Keratinocyte (primary cell): Measurements from ENCODE around the gene MMAB. TPM values are rescaled to one million over a fixed set of nuclear protein-coding genes. Genes with fewer than 3 reads are reported as not detected.
"Not testable (repeated sequence)": the region's sequence is repeated elsewhere in the genome, so short reads cannot be mapped to it uniquely, and the experiment has no call there.

ENCODE experiments used
- DNase-seq: peaks from one replicate; pipeline ENCODE4 v3.0.0-alpha.2; 2011; ENCODE audit warnings: low read depth, missing footprints, low spot score
- FAIRE-seq: peaks from 2 replicates; lab custom pipeline; 2011; peaks lifted over from hg19 to GRCh38; lab: Jason Lieb, UNC
- H2AFZ ChIP-seq: 2 replicates; pipeline ENCODE4 v1.6.0; 2012; ENCODE audit warnings: low read length, control low read depth, inconsistent platforms; ENCODE audit not compliant: control insufficient read depth
- H3K27ac ChIP-seq: 2 replicates; pipeline ENCODE4 v1.5.1; 2011; ENCODE audit warnings: low read length; ENCODE audit not compliant: control insufficient read depth, insufficient read depth
- H3K27me3 ChIP-seq: 3 replicates; pipeline ENCODE4 v1.6.0; 2011; ENCODE audit warnings: low read length; ENCODE audit not compliant: control insufficient read depth, insufficient read depth; ENCODE audit errors: extremely low read depth
- H3K36me3 ChIP-seq, 2 experiments: 2 replicates in 1 of 2; 3 replicates in 1 of 2; pipeline ENCODE4 v1.5.1; 2011; ENCODE audit warnings: low read length in 2 of 2, mild to moderate bottlenecking in 1 of 2; ENCODE audit not compliant: control insufficient read depth in 2 of 2, insufficient read depth in 2 of 2; ENCODE audit errors: extremely low read depth in 1 of 2
- H3K4me1 ChIP-seq: 3 replicates; pipeline ENCODE4 v1.5.1; 2011; ENCODE audit warnings: low read length; ENCODE audit not compliant: control insufficient read depth, insufficient read depth; ENCODE audit errors: extremely low read depth
- H3K4me2 ChIP-seq: 3 replicates; pipeline ENCODE4 v1.6.0; 2011; ENCODE audit warnings: low read depth, low read length; ENCODE audit not compliant: control insufficient read depth, insufficient read depth; ENCODE audit errors: extremely low read depth
- H3K4me3 ChIP-seq, 3 experiments: fragments of 200-600 bp in 1 of 3; sonication (generic) in 1 of 3; 2 replicates in 2 of 3; 3 replicates in 1 of 3; pipeline ENCODE4 v1.5.1; 2011 to 2016; ENCODE audit warnings: low read length in 3 of 3, mild to moderate bottlenecking in 3 of 3, control low read depth in 2 of 3, inconsistent platforms in 1 of 3, low read depth in 1 of 3, mixed read lengths in 1 of 3, mixed run types in 1 of 3, moderate library complexity in 1 of 3; ENCODE audit not compliant: control insufficient read depth in 2 of 3, insufficient read depth in 2 of 3; ENCODE audit errors: extremely low read depth in 1 of 3
- H3K79me2 ChIP-seq: 2 replicates; pipeline ENCODE4 v1.6.0; 2012; ENCODE audit warnings: low read length; ENCODE audit not compliant: control insufficient read depth, insufficient read depth
- H3K9ac ChIP-seq: 3 replicates; pipeline ENCODE4 v1.6.0; 2011; ENCODE audit warnings: low read length; ENCODE audit not compliant: control insufficient read depth, insufficient read depth; ENCODE audit errors: extremely low read depth
- H3K9me1 ChIP-seq: 3 replicates; pipeline ENCODE4 v1.6.0; 2011; ENCODE audit warnings: low read length; ENCODE audit not compliant: control insufficient read depth, insufficient read depth; ENCODE audit errors: extremely low read depth
- H3K9me3 ChIP-seq: 2 replicates; pipeline ENCODE4 v1.5.1; 2012; ENCODE audit warnings: low read depth, low read length; ENCODE audit not compliant: control insufficient read depth
- H4K20me1 ChIP-seq: 3 replicates; pipeline ENCODE4 v1.6.0; 2011; ENCODE audit warnings: low read length; ENCODE audit not compliant: control insufficient read depth, insufficient read depth; ENCODE audit errors: extremely low read depth
- CTCF ChIP-seq, 3 experiments: IDR thresholded peaks in 1 of 3; conservative IDR thresholded peaks in 1 of 3; optimal IDR thresholded peaks in 1 of 3; 2 replicates in 2 of 3; 3 replicates in 1 of 3; pipeline versions ENCODE3 to v1.5.1; 2011; ENCODE audit warnings: low read length in 3 of 3, mild to moderate bottlenecking in 3 of 3, moderate library complexity in 2 of 3, control low read depth in 1 of 3, inconsistent platforms in 1 of 3; ENCODE audit not compliant: insufficient read depth in 2 of 3; ENCODE audit errors: extremely low read depth in 1 of 3
- EZH2 ChIP-seq: IDR thresholded peaks from one replicate; pipeline ENCODE4 v1.6.1; 2012; ENCODE audit warnings: inconsistent platforms, mild to moderate bottlenecking, low read length, moderate library complexity
- dilution Hi-C: fragments of 300-500 bp; cut with MboI; formaldehyde crosslinking; loops from one replicate; pipeline ENCODE4 v1.7.0; 2020; ENCODE audit warnings: low sequenced_read_pairs; ENCODE audit not compliant: extremely low pct_ligation_motif_present
- polyA plus RNA-seq, 5 experiments: library from polyadenylated mRNA; depleted of rRNA in 3 of 5; stranded (reverse) in 3 of 5; stranded (forward) in 1 of 5; unstranded in 1 of 5; fragments of >200 nt; gene quantifications; 1 replicate in 1 of 5; 2 replicates in 3 of 5; 3 replicates in 1 of 5; pipeline versions ENCODE4 v1.2.1 to v1.2.3, GENCODE V29; 2011 to 2012; ENCODE audit warnings: missing spikeins in 2 of 5, low read depth in 1 of 5, low replicate concordance in 1 of 5

Gene MMAB
- polyA plus RNA-seq, 1 donor (not counting 4 experiments of a cell fraction or from before 2014, with no cell fraction given) = 30.6 TPM

GRCh38 chr12:109605016-109605415, 31.7 kb upstream of the MMAB start:
- H3K4me1 ChIP-seq = no peaks in the 10 kb centered on the region
- no peak for FAIRE-seq
- H2AFZ ChIP-seq = no peak overlapping the region
- no peaks in the 10 kb centered on the region for H3K36me3 ChIP-seq
- H3K27me3 ChIP-seq = peaks cover 8% of the 10 kb centered on the region
- dilution Hi-C loops = no loop called here
- H3K27ac ChIP-seq = no peak overlapping the region
- no peaks in the 10 kb centered on the region for H3K9me3 ChIP-seq
- no peaks in the 10 kb centered on the region for H3K79me2 ChIP-seq
- no peaks in the 10 kb centered on the region for H4K20me1 ChIP-seq
- H3K9ac ChIP-seq = no peak overlapping the region
- no peak for DNase-seq
- H3K9me1 ChIP-seq = no peaks in the 10 kb centered on the region
- TF ChIP-seq EZH2 (no peak), CTCF (optimal IDR thresholded peaks at IDR 0.05 in 1 of 3, IDR thresholded peaks at IDR 0.05 in 1 of 3, conservative IDR thresholded peaks at IDR 0.05 in 1 of 3; ENCODE audit: extremely low read depth in 1 of 3, insufficient read depth in 2 of 3, low read length in 3 of 3) (no peak)
- H3K4me2 ChIP-seq = no peak overlapping the region
- no peak overlapping the region for H3K4me3 ChIP-seq

GRCh38 chr12:109604132-109604585, 30.9 kb upstream of the MMAB start:
- Histone ChIP-seq H3K4me3 (no peak overlapping the region), H4K20me1 (no peaks in the 10 kb centered on the region), H3K36me3 (no peaks in the 10 kb centered on the region), H2AFZ (no peak overlapping the region), H3K27me3 (peaks cover 5% of the 10 kb centered on the region), H3K9me1 (no peaks in the 10 kb centered on the region), H3K27ac (no peak overlapping the region), H3K9ac (no peak overlapping the region), H3K79me2 (no peaks in the 10 kb centered on the region), H3K4me1 (no peaks in the 10 kb centered on the region), H3K4me2 (no peak overlapping the region), H3K9me3 (no peaks in the 10 kb centered on the region)
- no peak for FAIRE-seq
- TF ChIP-seq EZH2 = no peak
- TF ChIP-seq CTCF (optimal IDR thresholded peaks at IDR 0.05 in 1 of 3, IDR thresholded peaks at IDR 0.05 in 1 of 3, conservative IDR thresholded peaks at IDR 0.05 in 1 of 3; ENCODE audit: extremely low read depth in 1 of 3, insufficient read depth in 2 of 3, low read length in 3 of 3) = no peak
- no peak for DNase-seq
- dilution Hi-C loops = no loop called here

GRCh38 chr12:109602132-109602531, 28.8 kb upstream of the MMAB start:
- H3K4me2 ChIP-seq, DNase-seq, H3K27ac ChIP-seq, H3K27me3 ChIP-seq, H2AFZ ChIP-seq, H3K36me3 ChIP-seq, H3K9me1 ChIP-seq, dilution Hi-C loops, H3K4me3 ChIP-seq, FAIRE-seq, H3K9me3 ChIP-seq, H3K9ac ChIP-seq, H4K20me1 ChIP-seq, H3K79me2 ChIP-seq, H3K4me1 ChIP-seq: not testable (repeated sequence)
